NCI-H146 treated with DMSO at 0.1 percent for 48 hours (cell line): Measurements from ENCODE around the gene CTSW.

Experiments used
- DNase-seq: peaks from one replicate; lab custom pipeline; 2025; ENCODE audit not compliant: unreplicated experiment; lab: John Stamatoyannopoulos, UW

Gene CTSW

DNA sequence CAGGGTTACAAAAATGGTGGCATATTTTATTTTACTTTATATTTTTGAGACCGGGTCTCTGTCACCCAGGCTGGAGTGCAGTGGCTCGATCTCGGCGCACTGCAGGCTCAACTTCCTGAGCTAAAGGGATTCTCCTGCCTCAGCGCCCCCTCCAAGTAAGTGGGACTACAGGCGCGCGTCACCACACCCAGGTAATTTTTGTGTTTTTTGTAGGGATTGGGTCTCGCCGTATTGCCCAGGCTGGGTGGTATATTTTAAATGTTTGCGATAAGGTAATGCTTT is 21.2 kb downstream of the CTSW start:
- no peak for DNase-seq

DNA sequence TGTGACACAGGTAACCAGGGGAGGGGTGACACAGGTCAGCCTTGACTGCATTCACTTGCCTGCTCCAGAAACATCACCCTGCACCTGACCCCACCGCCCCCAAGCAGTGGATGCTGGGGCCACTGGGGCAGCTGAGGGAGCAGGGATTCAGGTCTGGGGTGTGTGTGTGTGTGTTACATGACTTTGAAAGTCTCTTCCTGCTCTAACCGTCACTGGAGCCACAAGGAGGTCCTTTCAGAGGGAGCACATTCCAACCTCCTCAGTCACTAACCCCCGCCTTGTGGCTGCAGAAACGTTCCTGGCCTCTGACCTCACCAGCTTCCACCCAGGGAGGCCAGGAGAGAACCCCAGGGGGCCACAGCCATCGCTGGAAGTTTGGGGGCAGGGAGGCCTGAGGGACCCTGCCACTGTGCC is 23.4 kb downstream of the CTSW start:
- DNase-seq, result no peak

DNA sequence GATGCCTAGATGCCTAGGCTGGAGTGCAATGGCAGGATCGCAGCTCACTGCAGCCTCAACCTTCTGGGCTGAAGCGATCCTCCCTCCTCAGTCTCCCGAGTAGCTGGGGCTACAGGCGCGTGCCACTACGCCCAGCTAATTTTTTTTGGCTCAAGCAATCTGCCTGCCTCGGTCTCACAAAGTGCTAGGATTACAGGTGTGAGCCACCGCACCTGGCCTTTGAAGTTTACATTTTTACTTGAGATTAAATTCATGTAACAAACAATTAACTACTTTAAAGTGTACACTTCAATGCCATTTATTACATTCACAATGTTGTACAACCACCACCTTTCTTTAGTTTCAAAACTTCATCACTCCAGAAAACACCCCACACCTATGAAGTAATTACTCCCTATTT is 24.1 kb downstream of the CTSW start:
- no peak for DNase-seq

DNA sequence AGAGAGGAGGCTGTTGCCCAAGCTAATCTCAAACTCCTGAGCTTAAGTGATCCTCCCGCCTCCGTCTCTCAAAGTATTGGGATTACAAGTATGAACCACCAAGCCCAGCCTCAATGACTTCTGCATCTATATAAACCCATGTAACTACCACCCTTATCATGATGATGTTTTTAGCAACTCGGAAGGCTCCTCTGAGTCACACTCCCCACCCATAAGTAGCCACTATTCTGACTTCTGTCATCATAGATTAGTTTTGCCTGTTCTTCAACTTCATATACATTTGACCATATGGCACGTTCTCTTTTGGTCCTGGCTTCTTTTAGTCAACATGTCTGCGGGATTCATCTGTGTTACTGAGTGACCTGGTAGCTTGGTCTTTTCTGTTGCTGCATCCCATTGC is 27.0 kb downstream of the CTSW start:
- no peak for DNase-seq

DNA sequence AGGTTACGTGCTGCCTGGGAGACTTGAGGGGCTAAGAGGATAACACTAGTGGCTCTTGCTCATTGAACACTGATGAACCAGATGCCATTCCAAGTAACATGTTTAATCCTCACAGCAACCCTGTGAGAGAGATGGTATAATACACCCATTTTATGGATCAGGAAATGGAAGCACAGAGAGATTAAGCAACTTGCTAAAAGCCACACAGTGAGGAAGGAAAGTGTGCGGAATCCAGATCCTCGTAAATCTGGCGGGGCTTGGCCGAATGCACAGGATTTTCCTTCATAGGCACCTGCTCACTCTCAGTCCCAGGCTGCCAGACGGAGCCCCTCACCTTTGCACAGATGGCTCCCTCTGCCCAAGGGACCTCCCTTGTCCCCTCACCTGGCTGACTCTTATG is 28.2 kb downstream of the CTSW start:
- no peak for DNase-seq

DNA sequence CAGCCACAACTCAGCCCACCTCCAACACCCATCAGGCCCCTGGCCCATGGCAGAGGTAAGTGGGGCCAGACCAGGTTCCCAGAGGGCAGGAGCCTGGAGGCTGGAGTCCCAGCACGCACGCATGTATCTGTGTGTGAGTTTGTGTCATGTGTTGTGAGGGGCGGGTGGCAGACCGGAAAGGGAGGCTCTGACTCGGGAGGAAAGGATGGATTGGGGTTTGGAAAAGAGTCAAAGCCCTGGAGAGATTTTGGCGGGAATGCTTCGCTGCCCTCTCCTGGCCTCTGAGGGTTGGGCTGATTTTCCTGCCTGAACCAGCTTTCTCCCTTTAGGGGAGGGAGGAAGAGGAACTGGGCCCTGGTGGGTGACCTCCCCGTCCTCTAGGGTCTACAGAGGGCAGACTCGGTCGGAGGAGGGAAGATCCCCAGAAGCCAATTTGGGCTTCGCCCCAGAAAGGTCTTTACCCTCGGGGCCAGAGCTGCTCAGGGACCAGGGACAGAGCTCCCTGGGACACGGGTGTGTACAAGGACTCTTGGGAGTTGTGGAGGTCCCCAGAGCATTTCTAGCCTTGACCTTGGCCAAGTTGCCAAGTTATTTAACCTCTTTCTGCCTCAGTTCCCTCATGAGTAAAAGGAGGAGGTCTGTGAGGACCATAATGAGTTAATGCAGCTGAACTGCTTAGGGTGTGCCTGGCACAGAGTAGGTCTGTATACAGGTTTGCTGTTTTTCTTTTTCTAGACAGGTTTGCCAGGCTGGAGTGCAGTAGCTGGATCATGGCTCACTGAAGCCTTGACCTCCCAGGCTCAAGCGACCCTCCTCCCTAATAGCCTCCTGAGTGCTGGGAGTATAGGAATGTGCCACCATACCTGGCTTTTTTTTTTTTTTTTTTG is 32.3 kb downstream of the CTSW start:
- no peak for DNase-seq

DNA sequence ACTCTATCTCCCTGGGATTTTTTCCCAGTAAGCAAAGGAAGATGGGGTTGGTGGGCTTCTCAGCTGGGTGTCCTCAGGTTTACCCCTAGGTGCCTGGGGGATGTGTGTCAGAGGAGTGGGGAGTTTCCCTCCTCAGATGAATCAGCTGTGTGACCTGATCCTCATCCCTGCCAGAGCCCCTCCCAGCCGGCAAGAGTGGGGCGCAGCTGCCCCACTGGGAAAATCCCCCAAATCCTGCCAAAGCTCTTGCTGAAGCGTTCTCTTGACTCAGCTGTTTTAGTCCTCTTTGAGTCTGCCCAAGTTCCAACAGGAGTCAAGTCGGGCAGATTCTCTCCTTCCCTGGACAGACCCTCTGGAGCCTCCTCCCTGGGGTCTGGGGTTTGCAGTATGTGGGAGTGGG is 33.2 kb downstream of the CTSW start:
- DNase-seq, result no peak

DNA sequence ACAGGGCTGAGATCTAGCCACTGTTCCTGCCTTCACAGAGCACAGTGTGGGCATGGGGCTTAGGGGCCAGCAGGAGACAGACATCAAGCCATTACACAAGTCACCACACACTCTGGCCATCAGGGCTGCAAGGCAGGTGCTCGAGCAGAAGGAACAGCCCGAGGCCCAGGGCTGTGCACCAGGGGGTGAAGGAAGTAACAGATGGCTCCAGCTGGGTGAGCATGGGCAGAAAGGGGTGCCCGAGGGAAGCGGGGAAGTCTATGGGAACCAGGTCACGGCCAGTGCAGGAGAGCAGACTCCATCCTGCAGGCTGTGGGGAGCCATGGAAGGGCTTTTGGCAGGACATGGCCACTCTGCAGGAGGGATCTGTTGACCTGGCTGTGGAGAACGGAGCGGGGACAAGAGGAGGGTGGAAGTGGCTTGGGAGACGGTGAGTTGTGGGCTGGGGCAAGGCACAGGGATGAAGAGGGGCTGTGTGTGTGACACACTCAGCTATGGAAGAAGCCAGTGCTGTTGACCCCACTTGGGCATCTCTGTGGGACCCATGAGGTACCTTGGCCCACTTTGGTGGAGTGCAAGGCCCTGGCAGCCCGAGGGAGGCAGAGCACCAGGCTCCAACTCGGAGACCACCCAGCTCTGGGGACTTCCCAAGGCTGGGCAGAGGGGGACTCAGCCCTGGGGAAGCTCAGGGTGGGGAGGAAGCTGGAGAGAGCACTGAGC is 35.6 kb downstream of the CTSW start:
- no peak for DNase-seq

DNA sequence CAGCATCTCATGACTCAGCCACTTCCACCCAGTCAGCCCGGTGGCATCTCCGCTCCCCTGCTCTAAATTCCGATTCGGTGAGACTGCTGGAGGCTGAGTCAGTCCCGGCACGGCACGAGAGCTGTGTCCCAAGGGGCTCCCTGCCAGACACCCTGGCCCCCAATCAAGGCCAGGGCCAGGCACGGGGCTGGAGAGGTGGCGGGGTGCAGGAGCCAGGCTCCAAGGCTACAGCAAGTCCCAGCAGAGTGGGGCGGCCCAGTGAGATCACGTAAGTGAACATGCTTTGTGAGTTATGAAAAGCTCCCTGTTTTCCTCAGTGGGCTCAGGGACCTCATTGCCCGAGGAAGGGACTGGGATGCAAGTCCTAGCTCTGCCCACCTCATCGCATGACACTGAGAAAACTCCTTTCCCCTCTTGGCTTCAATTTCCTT is 36.2 kb downstream of the CTSW start:
- no peak for DNase-seq

DNA sequence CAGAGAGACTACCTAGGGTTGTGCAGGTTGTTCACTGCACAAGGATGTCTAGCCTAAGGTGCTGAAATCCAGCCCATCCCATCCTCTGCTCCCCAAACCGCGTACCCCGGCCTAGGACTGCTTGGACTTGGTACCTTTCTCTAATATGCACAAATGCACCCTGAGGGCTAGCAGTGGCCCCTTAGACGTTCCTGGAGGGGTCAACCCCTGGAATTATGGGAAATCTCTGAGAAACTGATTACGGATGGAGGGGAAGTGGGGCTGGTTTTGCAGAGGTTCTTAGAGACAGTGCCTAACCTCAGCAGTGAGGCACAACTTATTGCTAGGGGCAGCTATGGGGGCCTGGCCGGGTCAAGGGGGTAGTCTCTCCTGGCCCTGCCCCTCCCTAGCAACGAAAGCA is 36.8 kb downstream of the CTSW start:
- DNase-seq, result no peak

DNA sequence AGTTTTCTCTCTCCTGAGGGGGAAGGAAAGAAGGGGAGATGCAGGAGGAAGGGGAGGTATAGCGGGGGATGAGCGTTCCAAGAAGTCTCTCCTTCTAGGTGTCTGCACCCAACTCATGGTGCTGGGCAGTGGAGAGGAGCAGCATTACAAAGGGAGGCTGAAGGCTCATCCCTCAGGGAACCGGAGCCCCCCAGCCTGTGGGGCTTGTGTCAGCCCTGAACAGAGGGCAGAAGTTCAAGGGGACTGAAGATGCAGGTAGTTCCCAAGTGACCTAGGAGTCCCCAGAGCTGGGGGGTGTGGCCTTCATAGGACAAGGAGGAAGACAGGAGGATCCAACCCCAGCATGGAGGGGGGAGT is 37.4 kb downstream of the CTSW start:
- no peak for DNase-seq

DNA sequence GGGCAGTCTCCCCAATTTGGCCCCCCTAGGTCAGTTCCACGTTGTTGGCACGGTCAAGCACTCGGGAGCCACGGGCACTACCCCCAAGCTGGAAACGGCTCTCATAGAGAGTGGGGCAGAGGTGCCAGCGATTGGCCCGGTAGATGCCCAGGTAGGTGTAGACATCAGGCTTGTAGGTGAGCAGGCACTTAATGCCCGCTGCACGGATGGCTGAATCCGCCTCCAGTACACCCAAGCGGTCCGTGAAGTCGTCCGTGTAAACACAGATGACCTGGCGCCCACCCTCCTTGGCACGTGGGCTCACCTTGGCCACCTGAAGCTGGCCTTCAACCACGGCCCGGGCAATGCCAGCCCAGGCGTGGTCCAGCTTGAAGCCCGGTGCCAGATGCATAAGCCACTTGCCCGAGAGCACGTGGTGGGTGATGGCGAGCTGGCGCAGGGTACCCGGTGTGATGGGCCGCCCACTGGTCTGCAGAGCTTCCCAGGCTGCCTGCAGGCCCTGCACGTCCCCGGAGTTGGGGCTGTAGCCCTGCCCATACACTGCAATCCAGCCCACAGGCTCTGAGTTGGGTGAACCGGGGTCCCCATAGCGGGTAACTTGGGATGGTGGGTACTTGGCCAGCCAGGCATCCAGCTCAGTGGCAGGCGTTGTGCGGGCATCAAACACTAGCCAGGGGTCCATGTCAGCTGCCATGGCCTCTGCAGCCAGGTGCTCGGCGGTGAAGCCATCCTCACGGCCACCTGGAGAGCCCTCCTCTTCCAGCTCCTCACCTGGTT is 38.0 kb downstream of the CTSW start:
- no peak for DNase-seq

DNA sequence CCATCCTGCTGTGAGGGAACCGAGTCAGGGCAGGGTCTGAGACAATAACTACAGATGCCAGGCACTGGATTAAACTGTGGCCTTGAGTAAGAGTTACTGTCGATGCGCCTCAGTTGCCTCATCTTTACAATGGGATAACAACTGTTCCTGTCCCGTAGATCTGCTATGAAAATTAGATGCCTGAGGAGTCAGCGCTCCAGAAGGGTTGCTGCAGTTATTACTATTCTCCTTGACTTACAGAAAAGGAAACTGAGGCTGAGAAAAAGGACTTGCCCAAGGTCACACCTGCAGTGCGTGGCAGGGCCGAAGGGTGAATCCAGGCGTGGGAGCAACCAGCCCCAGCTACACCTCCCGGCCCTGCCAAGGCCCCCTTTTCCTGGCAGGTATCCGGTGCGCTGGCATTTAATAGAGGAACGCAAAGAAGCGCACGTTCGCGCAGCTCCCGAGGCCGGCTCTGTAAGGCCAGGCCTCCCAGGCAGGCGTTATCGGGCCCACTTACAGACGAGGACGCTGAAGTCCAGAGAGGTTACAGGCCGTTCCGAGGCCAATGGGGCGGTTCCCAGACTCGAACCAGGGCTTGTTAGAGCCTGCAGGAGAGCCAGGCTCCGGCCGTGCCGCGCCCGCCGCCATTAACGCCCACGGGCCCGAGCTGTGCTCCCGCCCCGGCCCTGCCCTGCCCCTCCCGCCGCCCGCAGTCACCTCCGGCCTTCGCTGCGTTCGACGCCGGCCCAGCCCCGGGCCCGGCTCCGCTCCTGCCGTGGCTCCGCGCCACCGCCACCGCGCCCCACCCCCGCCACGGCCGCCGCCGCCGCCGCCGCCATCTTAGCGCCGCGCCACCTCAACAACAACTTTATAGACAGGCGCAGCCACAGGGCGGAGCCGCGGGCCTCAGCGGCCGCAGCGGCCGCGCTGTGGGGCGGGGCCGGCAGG is 38.8 kb downstream of the CTSW start, which contains the start of gene C11orf68:
TSS of gene C11orf68 (minus strand) at position 852 of the 930 bp plus-strand sequence. CDS start at position 821, 31 bp downstream.
- DNase-seq, result peak; percentile 23

DNA sequence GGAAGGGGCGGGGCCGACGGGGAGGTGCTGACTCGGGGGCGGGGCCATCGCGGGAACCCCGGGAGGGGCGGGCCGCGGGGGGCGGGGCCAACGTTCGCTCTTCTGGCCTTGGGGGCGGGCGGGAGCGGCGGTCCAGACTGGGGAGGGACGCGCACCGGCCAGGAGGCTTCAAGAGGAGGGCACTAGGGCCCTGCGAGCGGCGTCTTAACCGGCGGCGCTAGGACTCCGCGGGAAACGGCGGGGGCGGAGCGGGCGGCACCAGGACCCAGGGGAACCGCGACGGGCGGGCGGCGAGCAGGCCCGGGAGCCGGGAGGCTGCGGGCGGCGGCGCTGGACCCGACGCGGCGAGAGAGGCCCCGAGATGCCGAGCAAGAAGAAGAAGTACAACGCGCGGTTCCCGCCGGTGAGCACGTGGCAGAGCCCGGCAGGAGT is 39.5 kb downstream of the CTSW start, which contains the start of gene DRAP1:
TSS of gene DRAP1 (plus strand) at position 286 of the 432 bp plus-strand sequence. CDS start at position 362, 76 bp downstream.
- peak; percentile 92 for DNase-seq

DNA sequence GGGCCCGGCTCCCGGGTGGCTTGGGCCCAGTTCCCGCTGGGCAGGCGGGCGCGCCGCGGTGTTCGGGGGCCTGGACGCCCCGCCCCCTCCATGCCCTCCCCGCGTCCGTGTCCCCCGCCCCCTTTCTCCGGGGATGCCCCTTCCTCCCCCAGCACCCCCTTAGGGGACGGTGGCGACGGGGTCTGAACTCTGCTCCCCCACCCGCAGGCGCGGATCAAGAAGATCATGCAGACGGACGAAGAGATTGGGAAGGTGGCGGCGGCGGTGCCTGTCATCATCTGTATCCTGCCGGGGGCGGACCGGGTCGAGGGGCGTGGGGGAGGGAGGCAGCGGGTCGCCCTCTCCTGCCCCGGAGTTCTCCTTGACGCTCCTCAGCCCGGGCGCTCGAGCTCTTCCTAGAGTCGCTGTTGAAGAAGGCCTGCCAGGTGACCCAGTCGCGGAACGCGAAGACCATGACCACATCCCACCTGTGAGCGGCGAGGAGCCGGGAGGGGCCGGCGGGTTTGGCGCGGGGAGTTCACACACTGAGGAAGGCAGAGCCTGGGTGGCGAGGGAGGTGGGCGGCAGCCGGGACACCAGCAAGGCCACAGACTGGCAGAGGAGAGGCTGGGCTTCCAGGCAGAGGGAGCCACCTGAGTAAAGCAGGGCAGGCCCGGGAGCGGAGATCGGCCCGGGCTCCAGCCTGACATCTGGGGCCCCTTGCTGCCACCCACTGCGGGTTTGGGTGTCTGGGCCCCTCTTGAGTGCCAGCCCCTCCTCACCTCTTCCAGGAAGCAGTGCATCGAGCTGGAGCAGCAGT is 40.1 kb downstream of the CTSW start:
- DNase-seq, result no peak

DNA sequence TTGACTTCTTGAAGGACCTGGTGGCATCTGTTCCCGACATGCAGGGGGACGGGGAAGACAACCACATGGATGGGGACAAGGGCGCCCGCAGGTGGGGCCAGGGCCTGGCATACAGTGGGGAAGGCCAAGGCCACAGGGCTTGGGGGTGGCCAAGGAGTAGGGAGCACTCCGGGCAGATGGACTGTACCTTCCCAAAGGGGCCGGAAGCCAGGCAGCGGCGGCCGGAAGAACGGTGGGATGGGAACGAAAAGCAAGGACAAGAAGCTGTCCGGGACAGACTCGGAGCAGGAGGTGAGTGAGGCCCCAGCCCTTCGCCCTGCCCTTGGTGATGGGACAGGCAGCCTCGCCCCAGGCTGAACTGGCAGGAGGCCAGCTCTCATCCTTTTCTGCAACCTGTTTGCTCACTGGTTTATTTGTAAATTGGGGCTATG is 40.8 kb downstream of the CTSW start:
- no peak for DNase-seq

DNA sequence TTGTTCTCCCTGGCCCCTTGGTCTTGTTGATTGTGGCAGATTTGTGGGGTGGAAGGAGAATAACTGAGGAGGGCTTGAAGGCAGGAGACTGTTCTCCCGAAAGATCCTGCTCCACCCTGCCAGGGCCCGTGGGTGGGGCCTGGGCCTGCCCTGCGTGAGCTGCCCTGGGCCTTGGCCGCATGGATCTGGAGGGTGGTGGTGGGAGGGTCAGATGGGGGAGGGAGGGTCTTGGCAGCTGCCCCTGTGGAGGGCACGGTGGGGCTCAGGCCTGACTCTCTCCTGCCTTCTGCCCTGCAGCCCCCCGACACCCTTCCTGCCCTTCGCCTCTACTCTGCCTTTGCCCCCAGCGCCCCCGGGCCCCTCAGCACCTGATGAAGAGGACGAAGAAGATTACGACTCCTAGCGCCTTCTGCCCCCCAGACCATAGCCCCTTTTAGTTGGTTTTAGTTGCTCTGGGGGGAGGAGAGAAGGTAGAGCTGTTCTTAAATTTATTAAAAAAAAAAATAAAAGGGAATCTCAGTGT is 41.5 kb downstream of the CTSW start:
- no peak for DNase-seq

DNA sequence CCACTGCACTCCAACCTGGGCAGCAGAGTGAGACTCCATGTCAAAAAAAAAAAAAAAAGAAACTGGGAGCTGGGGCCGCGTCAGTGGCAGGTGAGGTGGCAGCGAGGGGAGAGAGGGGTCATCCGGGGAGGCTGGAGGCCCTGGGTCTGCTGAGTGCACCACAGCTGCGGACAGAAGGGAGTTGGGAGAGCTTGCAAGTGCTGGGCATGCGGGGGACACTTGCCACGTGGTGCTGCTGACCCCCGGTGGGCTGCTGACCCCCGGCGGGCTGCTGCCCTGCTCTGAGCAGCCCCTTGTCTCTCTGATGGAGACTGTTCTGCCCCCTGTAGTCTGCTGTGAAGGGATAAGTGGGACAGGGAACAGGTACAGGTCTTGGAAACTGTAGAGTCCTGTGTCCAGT is 42.2 kb downstream of the CTSW start:
- no peak for DNase-seq

DNA sequence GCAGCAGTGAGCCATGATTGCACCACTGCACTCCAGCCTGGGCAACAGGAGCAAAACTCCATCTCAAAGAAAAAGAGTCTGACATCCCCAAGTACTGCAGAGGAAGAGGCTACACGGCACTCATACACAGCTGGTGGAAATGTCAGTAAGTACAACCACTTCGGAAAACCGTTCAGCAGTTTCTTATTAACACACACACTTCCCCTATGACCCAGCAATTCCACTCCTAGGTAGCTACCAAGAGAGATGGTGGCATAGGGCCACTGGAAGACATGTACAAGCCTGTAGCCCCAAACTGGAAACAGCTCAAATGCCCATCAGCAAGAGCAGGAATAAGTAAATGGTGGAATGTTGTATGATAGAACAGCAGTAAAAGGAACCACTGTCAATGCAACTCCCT is 42.9 kb downstream of the CTSW start:
- no peak for DNase-seq
